Jurkat, Clone E6-1 (cell line): ENCODE measurements around the gene PLCH1.
A peak's percentile ranks its signal among the peaks of the same experiment; 100 is the strongest.

ENCODE experiments used
- DNase-seq: peaks from one replicate; pipeline ENCODE4 v3.0.0-alpha.2; 2011; ENCODE audit warnings: low read depth, low spot score
- H3K4me3 ChIP-seq: 2 replicates; pipeline ENCODE4 v1.5.1; 2011; ENCODE audit warnings: mild to moderate bottlenecking, low read length, control low read depth, moderate library complexity

PLCH1 gene

GRCh38 chr3:155382396-155383042 is 362.4 kb downstream of the PLCH1 start:
- H3K4me3 ChIP-seq, result no peak overlapping the region
- no peak for DNase-seq

GRCh38 chr3:155377847-155378246 is 367.0 kb downstream of the PLCH1 start:
- H3K4me3 ChIP-seq, result no peak overlapping the region
- no peak for DNase-seq

- DNase-seq, result no peak
- H3K4me3 ChIP-seq, result no peak overlapping the region
Measured at GRCh38 chr3:155377071-155377470, 367.8 kb downstream of the PLCH1 start.

GRCh38 chr3:155372281-155372680 is 372.6 kb downstream of the PLCH1 start:
- no peak for DNase-seq

GRCh38 chr3:155370764-155371503 is 373.9 kb downstream of the PLCH1 start:
- no peak for DNase-seq
- H3K4me3 ChIP-seq, result no peak overlapping the region

More at GRCh38 chr3:155372281-155372680, 372.6 kb downstream of the PLCH1 start:
- no peak overlapping the region for H3K4me3 ChIP-seq

- DNase-seq, result no peak
Measured at GRCh38 chr3:155370198-155370597, 374.7 kb downstream of the PLCH1 start.

GRCh38 chr3:155369735-155370134 is 375.1 kb downstream of the PLCH1 start:
- DNase-seq, result no peak
- H3K4me3 ChIP-seq, result no peak overlapping the region

More at GRCh38 chr3:155370198-155370597, 374.7 kb downstream of the PLCH1 start:
- H3K4me3 ChIP-seq, result no peak overlapping the region

- H3K4me3 ChIP-seq, result no peak overlapping the region
- no peak for DNase-seq
Measured at GRCh38 chr3:155369244-155369643, 375.6 kb downstream of the PLCH1 start.

GRCh38 chr3:155368786-155369185 is 376.1 kb downstream of the PLCH1 start:
- no peak overlapping the region for H3K4me3 ChIP-seq
- DNase-seq, result no peak

GRCh38 chr3:155367506-155367905 is 377.4 kb downstream of the PLCH1 start:
- DNase-seq, result no peak

GRCh38 chr3:155365178-155365783 is 379.6 kb downstream of the PLCH1 start:
- H3K4me3 ChIP-seq, result no peak overlapping the region
- no peak for DNase-seq

More at GRCh38 chr3:155367506-155367905, 377.4 kb downstream of the PLCH1 start:
- H3K4me3 ChIP-seq, result no peak overlapping the region

- H3K4me3 ChIP-seq, result no peak overlapping the region
- DNase-seq, result no peak
Measured at GRCh38 chr3:155364492-155364891, 380.4 kb downstream of the PLCH1 start.

- no peak overlapping the region for H3K4me3 ChIP-seq
- no peak for DNase-seq
Measured at GRCh38 chr3:155363690-155364070, 381.2 kb downstream of the PLCH1 start.

- no peak for DNase-seq
- no peak overlapping the region for H3K4me3 ChIP-seq
Measured at GRCh38 chr3:155362808-155363689, 381.8 kb downstream of the PLCH1 start.

- no peak overlapping the region for H3K4me3 ChIP-seq
- DNase-seq, result no peak
Measured at GRCh38 chr3:155360281-155360680, 384.6 kb downstream of the PLCH1 start.

GRCh38 chr3:155356594-155357370 is 388.1 kb downstream of the PLCH1 start:
- peak; percentile 53 for DNase-seq
- H3K4me3 ChIP-seq, result no peak overlapping the region

GRCh38 chr3:155354658-155355057 is 390.2 kb downstream of the PLCH1 start:
- no peak overlapping the region for H3K4me3 ChIP-seq
- no peak for DNase-seq

GRCh38 chr3:155352900-155353490 is 391.9 kb downstream of the PLCH1 start:
- peak; percentile 67 for DNase-seq
- H3K4me3 ChIP-seq, result no peak overlapping the region
